H9 (cell line): ENCODE data around the gene SLAMF1. TPM values are rescaled to one million over a fixed set of nuclear protein-coding genes. Genes with fewer than 3 reads are reported as not detected.

ENCODE experiments used
- DNase-seq: peaks from one replicate; pipeline ENCODE4 v3.0.0-alpha.2; 2017
- H2AFZ ChIP-seq: one replicate; pipeline ENCODE4 v1.6.1; 2013; ENCODE audit warnings: mild to moderate bottlenecking, low read length, control low read depth, moderate library complexity
- H2AK5ac ChIP-seq: 2 replicates; pipeline ENCODE4 v1.6.1; 2013; ENCODE audit warnings: low read length, control low read depth, mixed read lengths; ENCODE audit not compliant: insufficient read length
- H2BK120ac ChIP-seq: one replicate; pipeline ENCODE4 v1.6.1; 2013; ENCODE audit warnings: low read depth, mild to moderate bottlenecking, low read length, control low read depth, inconsistent platforms; ENCODE audit not compliant: poor library complexity, severe bottlenecking
- H2BK12ac ChIP-seq: 2 replicates; pipeline ENCODE4 v1.6.1; 2013; ENCODE audit warnings: low read length, control low read depth, mixed read lengths, low read depth; ENCODE audit not compliant: insufficient read length
- H2BK15ac ChIP-seq: 2 replicates; pipeline ENCODE4 v1.6.1; 2013; ENCODE audit warnings: low read depth, low read length, control low read depth
- H2BK20ac ChIP-seq: one replicate; pipeline ENCODE4 v1.6.1; 2013; ENCODE audit warnings: low read depth, mild to moderate bottlenecking, low read length, control low read depth, inconsistent platforms; ENCODE audit not compliant: poor library complexity, severe bottlenecking
- H2BK5ac ChIP-seq: 2 replicates; pipeline ENCODE4 v1.6.1; 2013; ENCODE audit warnings: low read length, control low read depth, mixed read lengths; ENCODE audit not compliant: insufficient read length
- H3K14ac ChIP-seq: 2 replicates; pipeline ENCODE4 v1.6.1; 2013; ENCODE audit warnings: low read length, control low read depth; ENCODE audit not compliant: insufficient read depth
- H3K18ac ChIP-seq: 2 replicates; pipeline ENCODE4 v1.6.1; 2013; ENCODE audit warnings: low read depth, mild to moderate bottlenecking, mixed read lengths, low read length, control low read depth; ENCODE audit not compliant: insufficient read length
- H3K23ac ChIP-seq: 2 replicates; pipeline ENCODE4 v1.6.1; 2013; ENCODE audit warnings: low read length, control low read depth, mixed read lengths, low read depth; ENCODE audit not compliant: insufficient read length
- H3K23me2 ChIP-seq: 2 replicates; pipeline ENCODE4 v1.6.1; 2013; ENCODE audit warnings: low read depth, mild to moderate bottlenecking, mixed read lengths, low read length, control low read depth; ENCODE audit not compliant: insufficient read length, poor library complexity, severe bottlenecking
- H3K27ac ChIP-seq: 2 replicates; pipeline ENCODE4 v1.5.1; 2013; ENCODE audit warnings: low read length, control low read depth, mixed read lengths, low read depth; ENCODE audit not compliant: insufficient read length
- H3K27me3 ChIP-seq: 2 replicates; pipeline ENCODE4 v1.6.1; 2013; ENCODE audit warnings: low read length, control low read depth, inconsistent platforms; ENCODE audit not compliant: insufficient read depth
- H3K4ac ChIP-seq: 2 replicates; pipeline ENCODE4 v1.6.1; 2013; ENCODE audit warnings: low read depth, mild to moderate bottlenecking, control low read depth, inconsistent platforms, low read length, moderate library complexity
- H3K4me1 ChIP-seq: 2 replicates; pipeline ENCODE4 v1.6.1; 2013; ENCODE audit warnings: low read length, control low read depth, inconsistent platforms; ENCODE audit not compliant: insufficient read depth
- H3K4me2 ChIP-seq: 2 replicates; pipeline ENCODE4 v1.6.1; 2013; ENCODE audit warnings: low read length, control low read depth, mixed read lengths; ENCODE audit not compliant: insufficient read length, insufficient read depth
- H3K56ac ChIP-seq: 2 replicates; pipeline ENCODE4 v1.6.1; 2013; ENCODE audit warnings: low read depth, mild to moderate bottlenecking, mixed read lengths, low read length, control low read depth; ENCODE audit not compliant: insufficient read length
- H3K79me1 ChIP-seq: 2 replicates; pipeline ENCODE4 v1.6.1; 2013; ENCODE audit warnings: low read depth, mild to moderate bottlenecking, moderate library complexity, low read length, control low read depth, inconsistent platforms; ENCODE audit not compliant: insufficient read depth, poor library complexity, severe bottlenecking
- H3K79me2 ChIP-seq: 2 replicates; pipeline ENCODE4 v1.6.1; 2013; ENCODE audit warnings: low read length, control low read depth, inconsistent platforms; ENCODE audit not compliant: insufficient read depth
- H3K9ac ChIP-seq: 2 replicates; pipeline ENCODE4 v1.6.1; 2013; ENCODE audit warnings: low read length, control low read depth, mixed read lengths; ENCODE audit not compliant: insufficient read length; ENCODE audit errors: extremely low read depth
- H3K9me3 ChIP-seq: one replicate; pipeline ENCODE4 v1.6.1; 2013; ENCODE audit warnings: low read depth, low read length, inconsistent platforms; ENCODE audit not compliant: control insufficient read depth
- H3T11ph ChIP-seq: one replicate; pipeline ENCODE4 v1.6.1; 2013; ENCODE audit warnings: mild to moderate bottlenecking, low read length, control low read depth, inconsistent platforms
- H4K20me1 ChIP-seq: one replicate; pipeline ENCODE4 v1.6.1; 2013; ENCODE audit not compliant: control insufficient read depth, insufficient read length, insufficient read depth
- H4K5ac ChIP-seq: 2 replicates; pipeline ENCODE4 v1.6.1; 2013; ENCODE audit warnings: low read depth, mild to moderate bottlenecking, mixed read lengths, low read length, control low read depth; ENCODE audit not compliant: insufficient read length
- H4K8ac ChIP-seq: replicated peaks from 2 replicates; pipeline ENCODE4 v1.6.1; 2013; ENCODE audit warnings: low read length, control low read depth, mixed read lengths, low read depth; ENCODE audit not compliant: insufficient read length
- H4K91ac ChIP-seq: 2 replicates; pipeline ENCODE4 v1.6.1; 2013; ENCODE audit warnings: low read depth, mild to moderate bottlenecking, moderate library complexity, mixed read lengths, low read length, control low read depth; ENCODE audit not compliant: insufficient read length
- H3K27ac Mint-ChIP-seq, 3 experiments: 2 replicates in 2 of 3; 3 replicates in 1 of 3; pipeline ENCODE4 v1.8.0; 2020 to 2021; ENCODE audit warnings: mixed read lengths in 3 of 3, mild to moderate bottlenecking in 1 of 3, moderate library complexity in 1 of 3
- H3K27me3 Mint-ChIP-seq: 2 replicates; pipeline ENCODE4 v1.8.0; 2021; ENCODE audit warnings: low read depth, mild to moderate bottlenecking, moderate library complexity, mixed read lengths
- H3K36me3 Mint-ChIP-seq, 3 experiments: 2 replicates in 2 of 3; 3 replicates in 1 of 3; pipeline ENCODE4 v1.8.0; 2020 to 2021; ENCODE audit warnings: low read depth in 3 of 3, mixed read lengths in 3 of 3; ENCODE audit not compliant: insufficient read depth in 1 of 3
- H3K4me1 Mint-ChIP-seq, 2 experiments: 2 replicates each; pipeline ENCODE4 v1.8.0; 2020; ENCODE audit warnings: mixed read lengths in 2 of 2
- H3K4me3 Mint-ChIP-seq, 2 experiments: 2 replicates in 1 of 2; 3 replicates in 1 of 2; pipeline ENCODE4 v1.8.0; 2020 to 2021; ENCODE audit warnings: mild to moderate bottlenecking in 2 of 2, mixed read lengths in 2 of 2, moderate library complexity in 1 of 2
- H3K9me3 Mint-ChIP-seq, 2 experiments: 2 replicates in 1 of 2; 3 replicates in 1 of 2; pipeline ENCODE4 v1.8.0; 2020; ENCODE audit warnings: mild to moderate bottlenecking in 2 of 2, mixed read lengths in 2 of 2, moderate library complexity in 1 of 2
- WGBS: extraction: QIAGEN DNeasy Blood & Tissue Kit; methylation state at CpG from one replicate; pipeline ENCODE4 v1.1.7; 2013; ENCODE audit warnings: missing lambda C conversion rate, low lambda C conversion rate, mixed read lengths; ENCODE audit not compliant: insufficient read length; ENCODE audit errors: extremely low coverage; 5-methylcytosine and 5-hydroxymethylcytosine counted together
- total RNA-seq: library from RNA; stranded (reverse); gene quantifications from 2 replicates; pipeline ENCODE4 v1.2.1, GENCODE V29; 2021
- TF ChIP-seq, protein P1 (sequence below): fragments of 200-600 bp; sonication (generic); conservative IDR thresholded peaks from 3 replicates; pipeline ENCODE4 v1.8.0; 2021; ENCODE audit warnings: antibody characterized with exemption, mild to moderate bottlenecking

SLAMF1 gene
- total RNA-seq, 1 experiment from 2014 or later, result not detected

DNA sequence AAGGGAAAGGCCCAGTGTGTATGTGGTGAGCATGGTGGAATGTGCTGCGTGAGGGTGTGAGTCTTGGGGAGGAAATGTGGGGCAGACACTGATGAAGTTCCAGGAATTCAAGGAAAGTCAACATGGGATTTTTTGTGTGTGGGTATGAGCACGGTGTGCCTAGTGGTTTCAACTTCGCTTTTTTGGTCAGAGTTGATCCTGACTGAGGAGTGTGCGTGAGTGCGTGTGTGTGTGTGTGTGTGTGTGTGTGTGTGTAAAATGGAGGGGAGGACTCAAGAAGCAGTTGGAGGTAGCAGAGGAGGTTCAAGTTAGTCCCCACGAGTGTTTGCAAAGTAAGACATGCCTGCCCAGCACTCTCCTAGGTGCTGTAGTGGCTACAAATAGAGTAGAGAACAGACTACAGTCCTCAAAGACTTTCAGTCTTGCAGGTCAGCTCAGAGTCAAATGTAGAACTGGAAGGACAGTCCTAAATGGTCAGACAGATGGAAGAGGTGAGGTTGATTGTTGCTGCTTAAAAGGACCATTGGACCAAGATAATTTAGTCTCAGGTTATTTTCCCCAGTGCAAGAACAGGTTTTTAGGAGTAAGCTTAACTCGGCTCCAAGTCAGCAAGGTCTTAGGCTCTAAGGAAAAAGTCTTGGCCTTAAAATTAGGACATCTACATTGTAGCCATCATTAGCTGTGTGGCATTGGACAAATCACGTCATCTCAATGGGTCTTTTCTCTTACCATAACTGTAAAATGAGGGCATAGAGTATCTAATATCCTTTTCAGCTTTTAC is 25.0 kb downstream of the SLAMF1 start:
- DNase-seq, result no peak
- Mint-ChIP-seq H3K27ac (no peak overlapping the region; a peak in 1 of 7 replicates), H3K4me3 (no peak overlapping the region), H3K4me1 (peaks cover 0 to 9% of the 10 kb centered on the region in 2 experiments; a peak in 3 of 4 replicates), H3K9me3 (peaks cover 0 to 5% of the 10 kb centered on the region in 2 experiments; a peak in 3 of 5 replicates), H3K36me3 (peaks cover 4 to 6% (median 6%) of the 10 kb centered on the region in 3 experiments; a peak in 6 of 7 replicates), H3K27me3 (no peaks in the 10 kb centered on the region)
- Histone ChIP-seq H4K91ac (no peak overlapping the region), H3K56ac (no peak overlapping the region), H3T11ph (no peak overlapping the region), H2AK5ac (no peak overlapping the region), H4K5ac (no peak overlapping the region), H3K27ac (no peak overlapping the region), H3K79me2 (no peaks in the 10 kb centered on the region), H3K9ac (no peak overlapping the region), H3K79me1 (no peaks in the 10 kb centered on the region), H2BK20ac (no peak overlapping the region), H4K20me1 (no peaks in the 10 kb centered on the region), H2BK12ac (no peak overlapping the region), H2BK120ac (no peak overlapping the region), H3K9me3 (no peaks in the 10 kb centered on the region), H4K8ac (no peak overlapping the region), H3K18ac (no peak overlapping the region), H3K4me1 (no peaks in the 10 kb centered on the region), H3K27me3 (no peaks in the 10 kb centered on the region), H3K4me2 (no peak overlapping the region), H3K4ac (no peak overlapping the region), H3K23me2 (no peaks in the 10 kb centered on the region), H2BK15ac (no peak overlapping the region), H3K23ac (no peak overlapping the region), H2BK5ac (no peak overlapping the region), H3K14ac (no peak overlapping the region), H2AFZ (no peak overlapping the region)
- no CpG with 5 or more reads among the region's 8 CpGs for WGBS
- TF ChIP-seq, protein P1, sequence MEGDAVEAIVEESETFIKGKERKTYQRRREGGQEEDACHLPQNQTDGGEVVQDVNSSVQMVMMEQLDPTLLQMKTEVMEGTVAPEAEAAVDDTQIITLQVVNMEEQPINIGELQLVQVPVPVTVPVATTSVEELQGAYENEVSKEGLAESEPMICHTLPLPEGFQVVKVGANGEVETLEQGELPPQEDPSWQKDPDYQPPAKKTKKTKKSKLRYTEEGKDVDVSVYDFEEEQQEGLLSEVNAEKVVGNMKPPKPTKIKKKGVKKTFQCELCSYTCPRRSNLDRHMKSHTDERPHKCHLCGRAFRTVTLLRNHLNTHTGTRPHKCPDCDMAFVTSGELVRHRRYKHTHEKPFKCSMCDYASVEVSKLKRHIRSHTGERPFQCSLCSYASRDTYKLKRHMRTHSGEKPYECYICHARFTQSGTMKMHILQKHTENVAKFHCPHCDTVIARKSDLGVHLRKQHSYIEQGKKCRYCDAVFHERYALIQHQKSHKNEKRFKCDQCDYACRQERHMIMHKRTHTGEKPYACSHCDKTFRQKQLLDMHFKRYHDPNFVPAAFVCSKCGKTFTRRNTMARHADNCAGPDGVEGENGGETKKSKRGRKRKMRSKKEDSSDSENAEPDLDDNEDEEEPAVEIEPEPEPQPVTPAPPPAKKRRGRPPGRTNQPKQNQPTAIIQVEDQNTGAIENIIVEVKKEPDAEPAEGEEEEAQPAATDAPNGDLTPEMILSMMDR, result no peak
